BE2C (cell line): Measurements from ENCODE around the gene METRN.
A peak's percentile ranks its signal among the peaks of the same experiment; 100 is the strongest.

Experiments used
- DNase-seq: peaks from one replicate; pipeline ENCODE4 v3.0.0-alpha.2; 2020
- H3K27me3 ChIP-seq: fragments of 250-450 bp; sonication (Bioruptor Pico); 2 replicates; pipeline ENCODE4 v1.5.1; 2020; ENCODE audit warnings: mild to moderate bottlenecking
- H3K36me3 ChIP-seq: fragments of 250-450 bp; sonication (Bioruptor Pico); 2 replicates; pipeline ENCODE4 v1.5.1; 2020; ENCODE audit warnings: mild to moderate bottlenecking
- H3K4me1 ChIP-seq: fragments of 250-450 bp; sonication (Bioruptor Pico); 2 replicates; pipeline ENCODE4 v1.5.1; 2020
- H3K4me3 ChIP-seq: 2 replicates; pipeline ENCODE4 v1.5.1; 2011; ENCODE audit warnings: low read depth, low read length
- H3K9me3 ChIP-seq: fragments of 250-450 bp; sonication (Bioruptor Pico); 2 replicates; pipeline ENCODE4 v1.5.1; 2020
- TF ChIP-seq, protein P1 (sequence below): IDR thresholded peaks from 2 replicates; pipeline ENCODE4 v1.5.1; 2012; ENCODE audit warnings: mild to moderate bottlenecking, low read depth, low read length

The METRN gene

GRCh38 chr16:732936-733335 lies 18.0 kb downstream of the METRN start:
- Histone ChIP-seq H3K4me1 (no peaks in the 10 kb centered on the region), H3K4me3 (no peak overlapping the region), H3K9me3 (no peaks in the 10 kb centered on the region), H3K27me3 (no peaks in the 10 kb centered on the region), H3K36me3 (peaks cover 66% of the 10 kb centered on the region)
- DNase-seq = no peak
- TF ChIP-seq, protein P1, sequence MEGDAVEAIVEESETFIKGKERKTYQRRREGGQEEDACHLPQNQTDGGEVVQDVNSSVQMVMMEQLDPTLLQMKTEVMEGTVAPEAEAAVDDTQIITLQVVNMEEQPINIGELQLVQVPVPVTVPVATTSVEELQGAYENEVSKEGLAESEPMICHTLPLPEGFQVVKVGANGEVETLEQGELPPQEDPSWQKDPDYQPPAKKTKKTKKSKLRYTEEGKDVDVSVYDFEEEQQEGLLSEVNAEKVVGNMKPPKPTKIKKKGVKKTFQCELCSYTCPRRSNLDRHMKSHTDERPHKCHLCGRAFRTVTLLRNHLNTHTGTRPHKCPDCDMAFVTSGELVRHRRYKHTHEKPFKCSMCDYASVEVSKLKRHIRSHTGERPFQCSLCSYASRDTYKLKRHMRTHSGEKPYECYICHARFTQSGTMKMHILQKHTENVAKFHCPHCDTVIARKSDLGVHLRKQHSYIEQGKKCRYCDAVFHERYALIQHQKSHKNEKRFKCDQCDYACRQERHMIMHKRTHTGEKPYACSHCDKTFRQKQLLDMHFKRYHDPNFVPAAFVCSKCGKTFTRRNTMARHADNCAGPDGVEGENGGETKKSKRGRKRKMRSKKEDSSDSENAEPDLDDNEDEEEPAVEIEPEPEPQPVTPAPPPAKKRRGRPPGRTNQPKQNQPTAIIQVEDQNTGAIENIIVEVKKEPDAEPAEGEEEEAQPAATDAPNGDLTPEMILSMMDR = 0 out of 2 replicates have a peak, but pooled peaks have one; percentile 12

- peak; percentile 83 for DNase-seq
- no peaks in the 10 kb centered on the region for H3K9me3 ChIP-seq
- peaks cover 68% of the 10 kb centered on the region for H3K36me3 ChIP-seq
- no peaks in the 10 kb centered on the region for H3K27me3 ChIP-seq
- H3K4me1 ChIP-seq = no peaks in the 10 kb centered on the region
- no peak overlapping the region for H3K4me3 ChIP-seq
- TF ChIP-seq, protein P1 = peak; percentile 65
These were observed 18.7 kb downstream of the METRN start for GRCh38 chr16:733382-734207.

DNA sequence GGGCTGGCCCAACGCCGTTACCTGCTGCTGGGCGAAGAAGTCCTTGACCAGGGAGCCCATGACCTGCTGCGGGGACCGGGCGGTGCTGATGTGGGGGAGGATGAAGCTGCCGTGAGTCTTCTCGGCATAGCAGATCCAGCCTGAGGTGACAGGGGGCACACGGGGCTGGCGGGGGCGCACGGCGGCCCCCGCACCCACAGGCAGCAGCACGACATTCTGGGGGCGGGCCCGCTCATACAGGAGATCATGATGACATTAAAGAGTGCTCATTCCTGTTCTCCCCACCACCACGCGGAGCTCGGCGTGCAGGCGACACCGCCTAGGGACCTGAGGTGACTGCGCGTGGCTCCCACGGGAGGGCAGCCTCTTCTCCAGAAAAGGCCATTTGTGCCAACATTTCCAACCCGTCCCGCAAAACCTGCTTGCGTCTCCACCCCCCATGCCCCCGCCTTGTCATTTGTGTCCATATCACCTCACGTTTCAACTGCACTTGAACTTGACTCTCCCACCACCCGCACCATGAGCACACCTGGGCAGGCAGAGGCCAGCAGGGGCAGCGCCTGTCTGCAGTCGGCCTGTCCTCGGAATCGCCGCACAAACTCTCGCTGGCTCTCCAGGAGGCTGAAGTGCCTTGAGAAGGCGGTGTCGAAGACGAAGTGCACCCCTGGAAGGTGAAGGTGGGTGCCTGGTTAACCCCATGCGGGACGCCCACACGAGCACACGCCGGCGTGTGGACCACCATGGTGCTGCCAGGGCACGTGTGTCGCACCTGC lies 19.5 kb downstream of the METRN start:
- H3K27me3 ChIP-seq = no peaks in the 10 kb centered on the region
- no peak overlapping the region for H3K4me3 ChIP-seq
- no peaks in the 10 kb centered on the region for H3K4me1 ChIP-seq
- peaks cover 70% of the 10 kb centered on the region for H3K36me3 ChIP-seq
- DNase-seq = no peak
- H3K9me3 ChIP-seq = no peaks in the 10 kb centered on the region
- TF ChIP-seq, protein P1 = no peak

GRCh38 chr16:734981-735881 lies 20.3 kb downstream of the METRN start:
- TF ChIP-seq, protein P1 = no peak
- no peaks in the 10 kb centered on the region for H3K27me3 ChIP-seq
- H3K9me3 ChIP-seq = no peaks in the 10 kb centered on the region
- H3K36me3 ChIP-seq = peaks cover 64% of the 10 kb centered on the region
- H3K4me1 ChIP-seq = no peaks in the 10 kb centered on the region; the same call in 1 of the 2 replicates
- no peak overlapping the region for H3K4me3 ChIP-seq
- DNase-seq = no peak

GRCh38 chr16:735982-736453 lies 21.1 kb downstream of the METRN start:
- no peak overlapping the region for H3K4me3 ChIP-seq
- H3K9me3 ChIP-seq = no peaks in the 10 kb centered on the region
- TF ChIP-seq, protein P1 = no peak
- no peaks in the 10 kb centered on the region; the same call in 1 of the 2 replicates for H3K4me1 ChIP-seq
- no peak for DNase-seq
- H3K36me3 ChIP-seq = peaks cover 57% of the 10 kb centered on the region
- H3K27me3 ChIP-seq = no peaks in the 10 kb centered on the region
